GM12875 (cell line): ENCODE results near the gene TOP3B.

ENCODE experiments used
- H3K4me3 ChIP-seq: one replicate; pipeline ENCODE4 v1.5.1; 2011; ENCODE audit warnings: low read depth, low read length, control low read depth
- TF ChIP-seq, protein P1 (sequence below): IDR thresholded peaks from 2 replicates; pipeline ENCODE4 v1.5.1; 2011; ENCODE audit warnings: low read depth, mild to moderate bottlenecking, control low read depth, inconsistent platforms, low read length, moderate library complexity, borderline replicate concordance; ENCODE audit not compliant: insufficient read depth

The TOP3B gene

DNA sequence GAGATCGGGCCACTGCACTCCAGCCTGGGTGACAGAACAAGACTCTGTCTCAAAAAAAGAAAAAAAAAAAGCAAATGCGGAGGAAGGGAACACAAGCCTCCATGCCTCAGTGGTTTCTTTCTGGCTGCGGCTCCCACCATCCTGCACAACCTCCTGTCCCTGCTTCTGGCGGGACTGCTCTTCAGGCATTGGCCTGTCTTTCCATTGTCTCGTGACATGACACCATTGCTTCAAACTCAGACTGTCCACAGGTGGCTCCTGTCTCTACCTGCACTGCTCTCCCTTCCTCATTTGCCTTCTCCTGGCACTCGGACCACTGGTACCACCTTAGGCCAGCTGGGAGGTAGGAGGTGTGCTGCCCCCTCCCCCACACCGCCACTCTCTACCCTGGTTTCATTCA is 19.3 kb downstream of the TOP3B start:
- TF ChIP-seq, protein P1, sequence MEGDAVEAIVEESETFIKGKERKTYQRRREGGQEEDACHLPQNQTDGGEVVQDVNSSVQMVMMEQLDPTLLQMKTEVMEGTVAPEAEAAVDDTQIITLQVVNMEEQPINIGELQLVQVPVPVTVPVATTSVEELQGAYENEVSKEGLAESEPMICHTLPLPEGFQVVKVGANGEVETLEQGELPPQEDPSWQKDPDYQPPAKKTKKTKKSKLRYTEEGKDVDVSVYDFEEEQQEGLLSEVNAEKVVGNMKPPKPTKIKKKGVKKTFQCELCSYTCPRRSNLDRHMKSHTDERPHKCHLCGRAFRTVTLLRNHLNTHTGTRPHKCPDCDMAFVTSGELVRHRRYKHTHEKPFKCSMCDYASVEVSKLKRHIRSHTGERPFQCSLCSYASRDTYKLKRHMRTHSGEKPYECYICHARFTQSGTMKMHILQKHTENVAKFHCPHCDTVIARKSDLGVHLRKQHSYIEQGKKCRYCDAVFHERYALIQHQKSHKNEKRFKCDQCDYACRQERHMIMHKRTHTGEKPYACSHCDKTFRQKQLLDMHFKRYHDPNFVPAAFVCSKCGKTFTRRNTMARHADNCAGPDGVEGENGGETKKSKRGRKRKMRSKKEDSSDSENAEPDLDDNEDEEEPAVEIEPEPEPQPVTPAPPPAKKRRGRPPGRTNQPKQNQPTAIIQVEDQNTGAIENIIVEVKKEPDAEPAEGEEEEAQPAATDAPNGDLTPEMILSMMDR: no peak
- H3K4me3 ChIP-seq: no peak overlapping the region

DNA sequence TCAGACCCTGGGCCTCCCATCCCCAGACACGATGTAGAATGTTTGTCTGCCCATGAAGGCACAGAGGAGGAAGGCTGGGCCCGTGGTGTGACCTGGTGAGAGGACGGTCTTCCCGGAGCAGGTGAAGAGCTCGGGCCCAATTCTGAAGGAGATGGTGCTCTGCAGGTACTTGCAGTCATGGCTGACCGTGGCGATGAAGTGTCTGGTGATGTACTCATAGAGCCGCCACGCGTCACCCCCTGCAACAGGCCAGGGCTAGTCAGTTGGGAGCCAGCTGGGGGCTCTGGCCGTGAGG is 20.0 kb downstream of the TOP3B start:
- no peak overlapping the region for H3K4me3 ChIP-seq
- TF ChIP-seq, protein P1: no peak

DNA sequence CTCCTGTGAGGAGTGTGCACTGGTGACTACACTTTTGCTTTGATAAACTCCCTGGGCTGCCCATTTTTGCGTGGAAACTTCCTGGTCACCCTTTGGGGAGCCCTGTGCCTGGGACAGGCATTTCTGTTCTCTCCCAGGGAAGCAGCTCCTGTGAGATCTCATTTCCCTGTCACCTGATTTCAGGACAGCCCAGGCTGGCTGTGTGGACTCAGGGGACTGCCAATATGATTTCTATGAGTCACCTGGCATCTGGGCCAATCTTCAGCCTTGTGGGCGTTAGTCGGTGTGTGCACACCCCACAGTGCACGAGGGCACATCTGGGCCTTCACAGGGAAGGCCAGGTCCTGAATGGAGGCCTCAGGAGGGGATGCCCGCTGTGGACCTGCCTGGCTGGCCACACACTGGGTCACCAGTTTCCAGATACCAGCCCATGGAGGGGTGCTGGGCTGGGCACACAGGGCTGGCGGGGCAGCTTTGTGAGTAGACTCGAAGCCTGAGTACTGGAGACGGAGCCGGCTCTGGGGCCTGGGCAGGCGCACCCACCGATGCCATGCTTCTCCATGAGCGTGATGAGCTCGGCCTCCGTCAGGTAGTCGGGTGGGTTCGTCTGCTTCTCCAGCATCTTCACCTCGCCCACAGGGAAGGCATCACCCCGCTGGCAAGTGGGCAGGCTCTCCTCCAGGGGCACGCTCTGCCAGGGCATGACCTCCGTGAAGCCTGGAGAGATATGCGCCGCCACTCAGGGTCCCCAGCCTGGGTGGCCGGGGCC is 20.5 kb downstream of the TOP3B start:
- H3K4me3 ChIP-seq: no peak overlapping the region
- TF ChIP-seq, protein P1: no peak

DNA sequence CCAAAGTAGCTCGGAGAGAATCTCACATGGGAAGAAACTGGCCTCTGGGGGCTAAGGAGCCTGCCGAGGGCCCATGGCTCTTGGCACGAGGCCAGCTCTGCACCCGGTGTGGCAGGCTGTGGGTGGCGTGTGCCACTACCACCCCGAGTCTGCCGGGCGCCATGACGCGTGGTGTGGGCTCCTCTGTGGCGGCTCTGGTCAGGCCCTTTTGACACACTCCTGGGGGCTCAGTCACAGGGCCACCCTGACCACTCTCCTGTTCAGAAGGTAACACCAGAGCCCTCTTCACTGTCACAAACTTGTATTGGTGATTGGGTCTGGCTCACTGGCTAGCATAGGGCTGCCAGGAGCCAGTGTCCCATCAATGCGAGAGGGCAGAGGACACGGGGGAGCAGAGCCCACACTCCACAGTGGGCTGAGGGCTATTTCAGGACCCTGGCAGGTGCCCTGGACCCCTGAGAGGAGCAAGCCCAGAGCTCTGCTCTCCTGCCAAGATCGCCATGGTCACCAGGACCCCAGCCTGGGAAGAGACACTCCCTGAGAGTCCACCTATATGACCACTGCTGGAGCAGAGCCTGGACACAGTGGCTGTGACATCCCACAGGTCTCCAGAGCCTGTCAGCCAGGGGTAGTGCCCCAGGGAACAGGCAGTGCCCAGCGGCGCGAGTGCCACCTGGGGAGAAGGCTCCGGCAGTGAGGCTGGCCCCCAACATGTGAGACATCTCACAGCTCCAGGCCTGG is 21.3 kb downstream of the TOP3B start:
- no peak overlapping the region for H3K4me3 ChIP-seq
- TF ChIP-seq, protein P1: no peak

DNA sequence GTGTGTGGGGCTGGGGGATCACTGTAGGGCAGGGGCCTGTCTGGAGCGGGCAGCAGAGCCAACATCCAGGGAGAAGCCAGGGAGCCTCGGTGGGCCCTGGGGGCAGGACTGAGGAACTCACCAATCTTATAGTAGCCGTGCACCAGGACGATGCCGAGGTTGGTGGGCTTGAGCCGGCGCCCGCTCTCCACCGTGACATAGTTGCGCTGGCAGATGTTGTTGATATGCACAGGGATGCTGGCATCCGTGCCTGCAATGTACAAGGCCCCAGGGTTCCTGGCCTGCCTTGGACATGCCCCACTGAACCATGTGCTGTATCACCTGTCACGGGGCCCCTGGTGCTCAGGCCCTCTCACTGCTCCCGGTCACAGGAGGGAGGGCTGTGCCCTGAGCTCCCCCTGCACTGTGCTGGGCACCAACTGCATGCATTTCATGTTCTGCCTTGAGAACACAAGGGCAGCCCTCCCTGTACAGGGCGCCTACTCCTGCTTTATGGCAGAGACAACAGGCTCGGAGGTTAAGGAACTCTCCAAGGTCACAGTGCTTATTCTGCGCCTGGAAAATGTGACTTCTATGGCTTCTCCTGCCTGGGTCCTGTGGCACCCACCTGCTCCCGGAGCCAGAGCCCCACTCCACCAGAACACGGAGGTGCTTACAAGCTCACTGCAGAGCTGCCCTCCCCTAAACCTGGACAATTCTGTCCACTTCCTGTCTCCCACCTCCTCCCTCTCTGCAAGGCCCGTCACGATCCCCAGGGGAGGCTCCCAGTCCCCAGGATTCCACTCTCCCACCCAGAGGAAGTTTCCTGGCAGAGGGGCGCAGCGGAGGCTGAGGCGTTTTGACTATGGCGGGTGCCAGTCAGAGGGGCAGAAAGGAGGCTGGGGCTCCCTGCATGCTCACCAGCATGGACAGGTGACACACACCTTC is 22.1 kb downstream of the TOP3B start:
- H3K4me3 ChIP-seq: no peak overlapping the region

DNA sequence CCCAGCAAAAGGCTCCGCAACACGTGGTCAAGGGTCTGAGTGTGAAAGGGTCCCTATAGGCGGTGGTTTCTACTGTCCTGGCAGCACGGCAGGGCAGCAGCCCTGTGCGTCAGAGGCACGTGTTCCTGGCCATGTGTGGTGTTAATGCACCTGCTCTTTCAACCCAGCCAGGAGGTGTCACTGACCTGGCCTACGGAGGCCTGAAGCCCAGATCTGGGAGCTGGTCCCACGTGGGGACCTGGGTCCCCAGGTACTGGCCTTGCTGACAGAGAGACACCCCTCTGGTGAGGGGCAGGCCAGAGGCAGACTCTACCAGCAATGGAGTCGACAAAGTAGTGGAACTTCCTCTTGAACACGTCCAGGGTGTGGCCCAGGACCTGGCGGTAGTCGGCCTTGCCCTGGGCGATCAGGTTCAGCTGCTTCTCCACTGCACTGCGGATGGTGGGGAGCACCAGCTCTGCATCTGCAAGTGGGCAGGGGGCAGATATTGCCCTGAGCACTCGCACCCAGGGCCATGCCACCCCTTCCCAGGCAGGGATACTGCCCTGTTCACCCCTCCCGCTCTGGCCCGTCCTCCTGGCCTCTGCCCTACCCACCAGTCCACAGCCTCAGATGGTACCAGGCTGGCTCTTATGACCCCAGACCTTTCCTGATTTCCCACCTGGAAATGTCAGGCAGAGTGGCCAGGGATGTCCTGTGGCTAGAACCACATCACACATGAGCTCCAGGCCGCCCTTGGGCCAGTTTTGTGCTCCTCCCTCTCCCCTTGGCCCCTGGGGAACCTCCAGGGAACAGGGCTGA is 23.1 kb downstream of the TOP3B start:
- H3K4me3 ChIP-seq: no peak overlapping the region
- TF ChIP-seq, protein P1: no peak

More for the DNA sequence above, 22.1 kb downstream of the TOP3B start:
- TF ChIP-seq, protein P1: no peak
